RWPE2 (cell line): ENCODE data around the gene UQCRC1.

Experiments
- ATAC-seq: fragments of 200-7000 bp; cut with Tn5 transposase; 3 replicates; pipeline ENCODE4 v1.9.1; 2021; ENCODE audit warnings: low read depth
- DNase-seq: peaks from one replicate; pipeline ENCODE4 v3.0.0-alpha.2; 2020; ENCODE audit warnings: low spot score
- H3K27ac ChIP-seq: fragments of 450-650 bp; 2 replicates; pipeline ENCODE4 v1.5.1; 2017; ENCODE audit warnings: mild to moderate bottlenecking; ENCODE audit not compliant: poor library complexity, severe bottlenecking
- H3K27me3 ChIP-seq: fragments of 250-450 bp; sonication (Bioruptor Pico); 2 replicates; pipeline ENCODE4 v1.5.1; 2021; ENCODE audit warnings: mild to moderate bottlenecking, moderate library complexity; ENCODE audit not compliant: insufficient read depth, poor library complexity, severe bottlenecking
- H3K36me3 ChIP-seq: fragments of 250-450 bp; sonication (Bioruptor Pico); 2 replicates; pipeline ENCODE4 v1.5.1; 2020; ENCODE audit warnings: low read depth, mild to moderate bottlenecking, moderate library complexity
- H3K4me1 ChIP-seq: fragments of 250-450 bp; sonication (Bioruptor Pico); 2 replicates; pipeline ENCODE4 v1.5.1; 2021; ENCODE audit warnings: mild to moderate bottlenecking, moderate library complexity; ENCODE audit not compliant: insufficient read depth, poor library complexity, severe bottlenecking
- H3K4me3 ChIP-seq: fragments of 250-450 bp; sonication (Bioruptor Pico); 2 replicates; pipeline ENCODE4 v1.5.1; 2021; ENCODE audit warnings: mild to moderate bottlenecking, moderate library complexity; ENCODE audit not compliant: severe bottlenecking
- H3K9me3 ChIP-seq: fragments of 250-450 bp; sonication (Bioruptor Pico); 2 replicates; pipeline ENCODE4 v1.5.1; 2021; ENCODE audit warnings: mild to moderate bottlenecking, moderate library complexity; ENCODE audit not compliant: severe bottlenecking
- CTCF ChIP-seq: fragments of 450-650 bp; IDR thresholded peaks from one replicate; pipeline ENCODE4 v1.5.1; 2017; ENCODE audit warnings: mild to moderate bottlenecking, moderate library complexity; ENCODE audit not compliant: poor library complexity, severe bottlenecking

The UQCRC1 gene

DNA sequence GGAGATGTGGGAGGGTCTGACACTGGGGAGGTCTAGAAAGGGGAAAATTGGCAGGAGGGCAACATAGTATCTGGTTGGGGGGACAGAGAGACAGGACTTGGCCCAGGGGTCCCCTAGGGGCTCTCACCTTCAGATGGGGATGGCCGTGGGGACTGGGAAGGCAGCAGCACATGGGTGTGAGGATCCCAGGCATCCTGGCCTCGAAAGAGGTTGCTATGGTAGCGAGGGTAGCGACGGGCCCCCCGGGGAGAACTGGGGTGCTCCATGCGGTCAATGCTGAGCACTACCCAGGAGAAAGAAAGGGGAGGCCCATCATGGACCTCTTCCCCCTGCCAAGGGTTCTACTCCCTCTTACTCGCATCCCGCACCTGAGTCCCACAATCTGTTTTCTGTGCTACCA is 38.3 kb upstream of the UQCRC1 start:
- H3K4me1 ChIP-seq = no peaks in the 10 kb centered on the region
- no peak for ATAC-seq
- no peak overlapping the region for H3K4me3 ChIP-seq
- no peak for TF ChIP-seq CTCF
- no peak for DNase-seq
- H3K9me3 ChIP-seq = no peaks in the 10 kb centered on the region
- no peaks in the 10 kb centered on the region for H3K27me3 ChIP-seq
- H3K27ac ChIP-seq = no peak overlapping the region
- H3K36me3 ChIP-seq = no peaks in the 10 kb centered on the region

- TF ChIP-seq CTCF = no peak
- no peaks in the 10 kb centered on the region for H3K36me3 ChIP-seq
- no peak overlapping the region for H3K27ac ChIP-seq
- ATAC-seq = no peak
- no peak overlapping the region for H3K4me3 ChIP-seq
- no peaks in the 10 kb centered on the region for H3K9me3 ChIP-seq
- H3K4me1 ChIP-seq = no peaks in the 10 kb centered on the region
- H3K27me3 ChIP-seq = no peaks in the 10 kb centered on the region
- DNase-seq = no peak
These were observed 35.7 kb upstream of the UQCRC1 start for GRCh38 chr3:48644898-48645760.

- no peak overlapping the region for H3K27ac ChIP-seq
- TF ChIP-seq CTCF = no peak
These were observed 33.2 kb upstream of the UQCRC1 start for GRCh38 chr3:48642605-48643004.

GRCh38 chr3:48641396-48641795 is 31.9 kb upstream of the UQCRC1 start:
- TF ChIP-seq CTCF = no peak

More at GRCh38 chr3:48642605-48643004, 33.2 kb upstream of the UQCRC1 start:
- Histone ChIP-seq H3K27me3 (no peaks in the 10 kb centered on the region), H3K9me3 (no peaks in the 10 kb centered on the region), H3K36me3 (no peaks in the 10 kb centered on the region), H3K4me3 (no peak overlapping the region), H3K4me1 (no peaks in the 10 kb centered on the region)
- no peak for ATAC-seq
- DNase-seq = no peak

More at GRCh38 chr3:48641396-48641795, 31.9 kb upstream of the UQCRC1 start:
- Histone ChIP-seq H3K4me1 (peaks cover under 1% of the 10 kb centered on the region), H3K27me3 (no peaks in the 10 kb centered on the region), H3K9me3 (no peaks in the 10 kb centered on the region), H3K4me3 (no peak overlapping the region), H3K27ac (no peak overlapping the region), H3K36me3 (no peaks in the 10 kb centered on the region)
- no peak for DNase-seq
- no peak for ATAC-seq
